PC-9 (cell line): Measurements from ENCODE around the gene MAPKAP1.

ENCODE experiments used
- EZH2 ChIP-seq: fragments of 200-600 bp; sonication (generic); IDR thresholded peaks from 2 replicates; pipeline ENCODE4 v1.8.0; 2017; ENCODE audit warnings: antibody characterized with exemption, low read depth
- TF ChIP-seq, protein P1 (sequence below): fragments of 200-600 bp; sonication (generic); conservative IDR thresholded peaks from 2 replicates; pipeline ENCODE4 v1.6.1; 2017; ENCODE audit warnings: mixed run types, antibody characterized with exemption, mild to moderate bottlenecking, moderate library complexity

DNA sequence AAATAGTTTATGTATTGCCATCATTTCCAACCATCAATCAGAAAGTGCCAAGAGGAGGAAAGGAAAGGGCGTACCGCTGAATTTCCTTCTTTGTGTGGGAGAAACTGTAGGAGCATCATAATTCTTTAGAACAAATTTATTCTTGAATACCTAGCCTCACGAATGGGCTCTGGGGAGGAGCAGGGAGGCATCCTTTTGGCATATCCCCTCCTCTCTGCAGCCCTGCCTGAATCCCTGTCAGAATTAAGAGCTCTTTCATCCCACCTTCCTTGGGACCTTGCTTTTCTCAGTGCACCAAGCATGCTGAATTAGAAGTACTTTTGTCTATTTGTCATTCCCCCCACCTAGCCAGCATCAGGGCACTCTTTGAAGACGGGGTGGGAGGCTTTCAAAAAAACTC lies 189.4 kb downstream of the MAPKAP1 start:
- TF ChIP-seq, protein P1, sequence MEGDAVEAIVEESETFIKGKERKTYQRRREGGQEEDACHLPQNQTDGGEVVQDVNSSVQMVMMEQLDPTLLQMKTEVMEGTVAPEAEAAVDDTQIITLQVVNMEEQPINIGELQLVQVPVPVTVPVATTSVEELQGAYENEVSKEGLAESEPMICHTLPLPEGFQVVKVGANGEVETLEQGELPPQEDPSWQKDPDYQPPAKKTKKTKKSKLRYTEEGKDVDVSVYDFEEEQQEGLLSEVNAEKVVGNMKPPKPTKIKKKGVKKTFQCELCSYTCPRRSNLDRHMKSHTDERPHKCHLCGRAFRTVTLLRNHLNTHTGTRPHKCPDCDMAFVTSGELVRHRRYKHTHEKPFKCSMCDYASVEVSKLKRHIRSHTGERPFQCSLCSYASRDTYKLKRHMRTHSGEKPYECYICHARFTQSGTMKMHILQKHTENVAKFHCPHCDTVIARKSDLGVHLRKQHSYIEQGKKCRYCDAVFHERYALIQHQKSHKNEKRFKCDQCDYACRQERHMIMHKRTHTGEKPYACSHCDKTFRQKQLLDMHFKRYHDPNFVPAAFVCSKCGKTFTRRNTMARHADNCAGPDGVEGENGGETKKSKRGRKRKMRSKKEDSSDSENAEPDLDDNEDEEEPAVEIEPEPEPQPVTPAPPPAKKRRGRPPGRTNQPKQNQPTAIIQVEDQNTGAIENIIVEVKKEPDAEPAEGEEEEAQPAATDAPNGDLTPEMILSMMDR, result no peak
- TF ChIP-seq EZH2, result no peak
